NCI-H146 treated with DMSO at 0.1 percent for 48 hours (cell line): Measurements from ENCODE around the gene BPHL.
A peak's percentile ranks its signal among the peaks of the same experiment; 100 is the strongest.
"Not testable (repeated sequence)": the region's sequence is repeated elsewhere in the genome, so short reads cannot be mapped to it uniquely, and the experiment has no call there.

Source experiments
- DNase-seq: peaks from one replicate; lab custom pipeline; 2025; ENCODE audit not compliant: unreplicated experiment; lab: John Stamatoyannopoulos, UW

Gene BPHL

DNA sequence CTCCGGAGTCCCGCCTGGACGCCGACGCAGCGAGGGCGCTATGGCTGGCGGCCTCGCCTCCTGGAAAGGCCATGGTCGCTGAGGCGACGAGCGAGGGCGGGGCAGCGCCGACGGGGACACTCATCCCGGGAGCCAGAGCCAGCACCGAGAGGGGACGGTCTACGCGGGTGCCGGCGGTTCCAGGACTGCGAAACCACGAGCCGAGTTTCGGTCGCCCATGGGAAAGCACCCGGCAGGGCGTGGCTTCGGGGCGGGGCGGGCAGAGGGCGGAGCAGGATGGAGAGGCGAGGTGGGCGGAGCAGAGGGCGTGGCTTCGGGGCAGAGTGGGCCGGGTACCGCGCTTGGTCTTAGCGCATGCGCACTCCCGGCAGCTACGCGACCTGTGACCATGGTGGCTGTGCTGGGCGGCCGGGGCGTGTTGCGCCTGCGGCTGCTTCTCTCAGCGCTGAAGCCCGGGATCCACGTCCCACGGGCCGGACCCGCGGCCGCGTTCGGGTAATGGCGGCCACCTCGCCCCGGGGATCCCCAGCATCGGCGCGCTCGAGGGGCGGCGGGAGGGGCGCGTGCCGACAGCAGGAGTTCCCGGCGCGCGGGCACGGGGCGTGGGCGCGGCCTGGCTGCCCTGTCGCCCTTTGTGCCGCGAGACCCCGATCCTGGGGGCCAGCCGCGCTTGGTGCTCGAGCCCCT is at the start of gene BPHL:
Gene BPHL (plus strand): TSS at position 359 of the 687 bp plus-strand sequence. CDS start 30 bp downstream, at position 389.
- DNase-seq, result peak; percentile 93

DNA sequence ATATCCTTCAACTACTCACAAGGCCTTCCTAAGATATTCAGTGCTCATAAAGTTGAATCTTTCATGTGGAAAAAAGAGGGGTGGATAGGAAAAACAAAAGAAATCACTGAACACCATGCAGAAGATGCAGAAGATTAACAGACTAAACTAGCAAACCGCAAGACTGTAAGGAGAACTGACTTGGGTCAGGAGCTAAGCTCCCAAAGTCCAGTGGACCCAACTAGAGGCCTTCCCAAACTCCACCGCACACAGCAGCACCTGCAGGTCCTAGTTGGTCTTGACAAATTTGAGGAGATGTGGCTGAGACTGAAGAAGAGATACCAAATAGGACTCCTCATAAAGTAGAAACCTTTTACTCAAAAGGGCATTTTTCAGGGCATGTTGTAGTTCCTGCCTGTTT is 46.9 kb upstream of the BPHL start:
- DNase-seq, result no peak

DNA sequence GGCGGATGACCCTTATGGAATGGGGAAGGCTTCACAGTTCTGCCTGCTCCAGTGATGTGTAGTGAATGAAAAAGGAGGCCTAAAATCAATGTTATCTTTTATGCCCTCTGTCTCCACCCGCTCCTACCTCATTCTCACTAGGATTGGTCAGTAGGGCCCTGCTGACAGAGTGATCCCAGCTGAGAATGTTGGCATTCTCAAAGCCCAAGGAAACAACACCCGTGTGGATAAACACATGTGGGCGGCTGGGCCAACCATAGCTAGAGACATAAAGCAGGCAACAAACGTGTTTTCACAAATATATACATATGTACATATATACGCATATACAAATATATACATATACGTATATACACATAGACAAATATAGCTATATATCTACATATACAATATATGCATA is 45.7 kb upstream of the BPHL start:
- DNase-seq, result no peak

DNA sequence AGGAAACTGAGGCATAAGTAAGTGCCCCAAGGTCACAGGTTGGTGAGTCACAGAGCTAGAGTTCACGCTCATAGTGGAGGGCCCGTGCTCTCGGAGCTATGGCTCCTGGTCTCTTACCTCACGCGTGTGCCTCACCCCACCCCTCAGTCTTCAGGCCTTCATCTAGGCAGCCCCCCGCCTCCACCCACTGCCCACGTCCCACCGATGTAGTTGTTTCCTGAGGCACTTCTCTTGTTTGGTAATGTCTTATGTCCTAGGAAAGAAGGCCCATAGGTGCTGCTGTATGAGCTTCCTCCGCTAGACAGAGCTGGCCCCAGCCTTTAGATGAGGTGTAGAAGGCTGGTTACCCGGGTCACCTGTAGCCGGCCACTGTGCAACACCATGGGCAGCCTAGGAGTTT is 45.1 kb upstream of the BPHL start:
- DNase-seq, result no peak

DNA sequence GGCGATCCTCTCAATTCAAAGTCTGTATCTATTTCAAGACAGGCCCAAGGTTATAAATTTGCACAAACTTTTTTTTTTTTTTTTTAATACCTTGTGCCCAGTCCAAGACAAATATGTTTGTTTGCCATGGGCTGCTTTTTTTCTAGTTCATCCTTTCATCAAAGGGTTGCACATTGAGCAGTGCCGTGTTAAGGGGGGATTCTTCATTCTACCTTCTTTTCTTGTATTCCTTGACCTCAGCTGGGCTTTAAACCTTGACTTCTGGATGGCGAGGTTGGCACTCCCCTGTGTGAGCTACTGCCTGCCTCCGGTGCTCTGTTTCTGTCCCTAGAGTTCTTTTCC is 42.8 kb upstream of the BPHL start:
- no peak for DNase-seq

DNA sequence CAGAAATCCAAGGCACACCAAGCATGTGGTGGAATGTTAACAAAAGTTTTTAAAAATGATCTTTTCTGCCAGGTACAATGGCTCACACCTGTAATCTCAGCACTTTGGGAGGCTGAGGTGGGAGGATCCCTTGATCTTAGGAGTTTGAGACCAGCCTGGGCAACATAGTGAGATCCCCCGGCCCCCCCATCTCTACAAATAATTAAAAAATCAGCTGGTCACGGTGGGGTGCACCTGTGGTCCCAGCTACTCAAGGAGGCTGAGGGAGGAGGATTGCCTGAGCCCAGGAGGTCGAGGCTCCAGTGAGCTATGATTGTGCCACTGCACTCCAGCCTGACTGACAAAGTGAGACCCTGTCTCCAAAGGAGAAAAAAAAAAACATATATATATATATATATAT is 42.2 kb upstream of the BPHL start:
- DNase-seq, result no peak

DNA sequence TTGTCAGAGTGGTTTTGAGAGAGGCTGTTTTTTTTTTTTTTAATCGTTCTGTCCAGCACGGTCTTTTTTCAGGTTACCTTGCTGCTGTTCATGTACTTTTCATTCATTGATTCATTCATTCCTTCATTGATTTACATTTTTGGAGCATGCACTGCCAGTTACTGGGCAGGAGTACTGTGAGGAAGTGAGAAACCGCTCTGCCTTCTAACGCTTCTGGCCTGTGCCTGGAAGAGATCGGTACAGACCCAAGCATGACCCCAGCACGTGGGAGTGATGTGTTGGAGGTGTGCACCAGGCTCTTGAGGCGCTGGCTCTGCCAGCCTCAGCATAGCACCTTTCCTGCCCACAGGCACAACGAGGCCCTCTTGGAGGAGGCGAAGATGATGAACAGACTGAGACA is 41.1 kb upstream of the BPHL start:
- DNase-seq, result no peak

DNA sequence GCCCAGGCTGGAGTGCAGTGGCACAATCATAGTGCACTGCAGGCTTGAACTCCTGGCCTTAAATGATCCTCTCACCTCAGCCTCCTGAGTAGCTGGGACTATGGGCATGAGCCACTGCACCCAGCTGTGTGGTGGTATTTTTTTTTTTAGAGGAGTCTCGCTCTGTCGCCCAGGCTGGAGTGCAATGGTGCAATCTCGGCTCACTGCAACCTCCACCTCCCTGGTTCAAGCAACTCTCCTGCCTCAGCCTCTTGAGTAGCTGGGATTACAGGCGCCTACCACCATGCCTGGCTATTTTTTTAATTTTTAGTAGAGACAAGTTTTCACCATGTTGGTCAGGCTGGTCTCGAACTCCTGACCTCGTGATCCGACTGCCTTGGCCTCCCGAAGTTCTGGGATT is 39.6 kb upstream of the BPHL start:
- DNase-seq, result not testable (repeated sequence)

DNA sequence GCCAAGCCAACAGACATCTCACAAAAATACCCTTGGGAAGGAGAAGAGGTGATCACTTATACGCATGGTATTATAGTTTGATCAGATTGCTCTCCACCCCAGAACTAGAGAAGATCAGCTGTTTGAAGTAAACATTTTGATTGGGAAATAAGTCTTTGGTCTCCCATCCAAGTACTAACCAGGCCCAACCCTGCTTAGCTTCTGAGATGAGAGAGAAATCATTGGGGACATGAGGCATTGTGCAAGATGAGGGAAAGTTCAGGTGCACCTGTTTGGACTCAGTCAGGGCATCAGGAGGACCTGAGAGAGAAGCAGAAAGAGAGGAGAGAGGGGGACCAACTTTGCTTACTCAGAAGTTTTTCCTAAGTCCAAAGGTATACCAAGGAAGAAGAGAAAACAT is 38.8 kb upstream of the BPHL start:
- no peak for DNase-seq

DNA sequence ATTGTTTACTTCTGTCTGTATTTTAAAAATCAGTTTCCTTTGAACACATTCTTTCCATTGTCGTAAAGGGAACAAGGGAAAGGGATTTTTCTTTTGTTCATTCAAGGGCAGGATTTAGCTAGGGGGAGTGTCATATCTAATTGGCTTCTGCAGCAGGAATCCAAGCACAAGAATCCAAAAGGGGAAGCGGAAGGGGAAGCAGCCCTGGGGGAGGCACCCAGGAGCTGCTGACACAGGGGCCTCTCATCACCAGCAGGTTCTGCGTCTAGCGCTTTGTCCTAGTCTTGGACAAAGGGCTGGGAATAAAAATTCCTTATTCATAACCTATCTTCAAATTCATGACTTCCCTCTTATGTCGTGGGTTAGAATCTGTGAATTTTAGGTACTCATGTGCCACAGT is 36.6 kb upstream of the BPHL start:
- no peak for DNase-seq

DNA sequence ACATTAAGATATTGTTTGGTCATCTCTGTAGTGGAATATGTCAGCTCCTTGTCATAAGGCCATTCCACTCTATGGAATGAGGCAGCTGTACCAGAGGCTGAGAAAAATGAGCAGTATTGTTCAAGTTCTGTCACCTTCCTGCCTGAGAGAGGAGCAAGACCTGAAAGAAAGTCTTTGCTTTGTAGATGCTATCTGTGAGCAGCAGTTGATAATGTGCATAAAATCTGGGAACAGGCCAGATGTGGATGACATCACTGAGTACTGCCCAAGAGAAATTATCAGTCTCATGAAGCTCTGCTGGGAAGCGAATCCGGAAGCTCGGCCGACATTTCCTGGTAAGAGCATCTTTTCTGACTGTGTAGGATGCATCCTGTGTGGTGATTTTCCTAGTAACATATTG is 33.4 kb upstream of the BPHL start:
- DNase-seq, result no peak

DNA sequence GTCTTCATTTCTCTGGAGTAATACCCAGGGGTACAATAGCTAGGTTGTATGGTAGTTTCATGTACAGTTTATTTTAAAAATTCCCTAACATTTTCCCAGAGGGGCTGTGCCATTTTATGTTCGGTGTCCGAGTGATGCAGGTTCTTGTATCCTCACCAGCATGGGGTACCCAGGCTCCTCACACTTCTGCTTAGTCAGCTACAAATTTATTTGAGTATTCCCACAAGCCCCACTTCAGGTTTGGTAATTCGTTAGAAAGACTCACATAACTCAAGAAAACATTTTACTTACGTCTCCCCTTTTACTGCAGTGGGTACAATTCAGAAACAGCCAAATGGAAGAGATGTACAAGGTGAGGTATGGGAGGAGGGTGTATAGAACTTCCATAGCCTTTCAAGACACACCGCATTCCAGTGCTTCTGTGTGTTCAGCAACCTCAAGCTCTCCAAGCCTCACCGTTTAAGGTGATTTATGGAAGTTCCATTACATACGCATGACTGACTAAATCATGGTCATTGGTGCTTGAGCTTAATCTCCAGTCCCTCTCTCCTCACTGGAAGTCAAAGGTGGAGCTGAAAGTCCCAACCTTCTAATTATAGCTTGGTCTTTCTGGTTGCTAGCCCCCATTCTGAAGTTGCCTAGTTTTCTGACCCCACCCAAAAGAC is 32.1 kb upstream of the BPHL start:
- no peak for DNase-seq

DNA sequence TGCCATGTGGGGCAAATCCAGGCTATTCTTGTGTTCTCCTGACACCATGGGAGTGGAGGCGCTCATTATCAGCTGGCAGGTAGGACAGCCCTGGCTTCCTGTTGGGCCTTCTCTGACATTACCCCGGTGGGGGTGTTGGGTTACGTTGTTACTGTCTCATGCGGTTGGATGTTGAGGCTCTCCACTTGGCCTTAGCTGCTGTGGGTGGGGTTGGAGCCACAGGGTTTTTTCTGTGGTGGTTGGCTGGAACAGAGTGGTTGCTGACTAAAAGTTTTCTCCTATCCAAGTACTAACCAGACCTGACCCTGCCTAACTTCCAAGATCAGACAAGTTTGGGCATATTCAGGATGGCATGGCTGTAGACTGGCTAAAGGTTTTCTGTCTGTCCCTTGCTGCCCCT is 30.1 kb upstream of the BPHL start:
- DNase-seq, result no peak

DNA sequence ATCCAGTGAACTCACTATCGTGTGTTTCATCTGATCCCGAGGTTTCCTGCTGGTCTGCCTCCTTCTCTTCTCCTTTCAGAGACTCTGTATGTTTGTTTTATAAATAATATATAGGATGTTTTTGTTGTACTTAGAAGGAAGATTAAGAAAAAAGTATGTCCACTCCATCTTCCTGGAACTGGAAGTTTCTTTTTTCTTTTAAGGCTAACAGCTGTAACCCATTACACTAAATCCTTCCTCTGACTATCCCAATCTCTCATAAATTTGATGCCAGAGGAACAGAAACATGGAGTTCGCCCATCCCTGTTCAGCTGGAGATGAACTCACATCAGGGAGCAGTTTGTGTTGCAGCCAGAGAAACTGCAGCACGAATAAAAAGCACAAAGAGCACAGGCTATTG is 29.5 kb upstream of the BPHL start:
- DNase-seq, result no peak

DNA sequence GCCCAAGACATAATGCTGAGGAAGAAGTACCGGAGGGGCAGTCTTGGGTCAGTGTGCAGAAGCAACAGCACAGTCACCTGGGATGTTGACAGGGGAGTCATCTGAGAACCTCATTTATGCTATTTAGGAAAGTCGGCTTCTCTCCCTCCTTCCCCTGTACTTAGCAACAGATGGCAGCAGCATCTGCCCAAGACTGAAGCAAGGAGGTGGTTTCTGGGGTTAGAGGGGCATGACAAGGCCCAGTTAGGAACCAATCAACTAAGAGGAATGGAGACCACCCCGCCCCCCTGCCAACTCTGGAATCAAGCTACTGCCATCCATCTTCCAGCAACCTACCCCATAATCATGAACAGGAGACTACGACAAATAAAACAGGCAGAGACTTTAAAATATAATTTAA is 28.5 kb upstream of the BPHL start:
- DNase-seq, result no peak

DNA sequence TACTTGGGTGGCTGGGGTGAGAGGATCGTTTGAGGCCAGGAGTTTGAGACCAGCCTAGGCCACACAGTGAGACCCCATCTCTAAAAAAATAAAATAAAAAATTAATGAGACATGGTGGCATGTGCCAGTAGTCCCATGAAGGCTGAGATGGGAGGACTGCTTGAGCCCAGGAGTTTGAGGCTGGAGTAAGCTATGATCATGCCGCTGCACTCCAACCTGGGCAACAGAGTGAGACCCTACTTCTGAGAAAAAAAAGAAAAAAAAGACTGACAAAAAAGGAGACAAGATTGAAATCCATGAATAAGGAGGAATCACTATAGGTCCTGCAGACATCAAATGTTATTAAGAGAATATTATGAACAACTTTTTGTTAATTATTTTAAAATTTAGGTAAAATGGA is 23.7 kb upstream of the BPHL start:
- DNase-seq, result no peak

DNA sequence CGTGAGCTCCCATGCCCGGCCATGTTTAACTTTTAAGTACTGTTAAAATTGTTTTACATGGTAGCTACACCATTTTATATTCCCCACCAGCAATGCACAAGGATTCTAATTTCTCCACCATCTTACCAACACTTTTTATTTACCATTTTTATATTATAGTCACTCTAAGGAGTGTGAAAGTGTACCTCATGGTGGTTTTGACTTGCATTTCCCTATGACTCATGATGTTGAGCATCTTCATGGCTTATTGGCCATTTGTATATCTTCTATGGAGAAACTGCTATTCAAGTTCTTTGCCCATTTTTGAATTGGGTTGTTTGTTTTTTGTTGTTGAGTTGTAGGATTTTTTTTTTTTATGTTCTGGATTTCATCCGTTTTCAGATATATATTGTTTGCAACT is 15.6 kb upstream of the BPHL start:
- DNase-seq, result no peak

DNA sequence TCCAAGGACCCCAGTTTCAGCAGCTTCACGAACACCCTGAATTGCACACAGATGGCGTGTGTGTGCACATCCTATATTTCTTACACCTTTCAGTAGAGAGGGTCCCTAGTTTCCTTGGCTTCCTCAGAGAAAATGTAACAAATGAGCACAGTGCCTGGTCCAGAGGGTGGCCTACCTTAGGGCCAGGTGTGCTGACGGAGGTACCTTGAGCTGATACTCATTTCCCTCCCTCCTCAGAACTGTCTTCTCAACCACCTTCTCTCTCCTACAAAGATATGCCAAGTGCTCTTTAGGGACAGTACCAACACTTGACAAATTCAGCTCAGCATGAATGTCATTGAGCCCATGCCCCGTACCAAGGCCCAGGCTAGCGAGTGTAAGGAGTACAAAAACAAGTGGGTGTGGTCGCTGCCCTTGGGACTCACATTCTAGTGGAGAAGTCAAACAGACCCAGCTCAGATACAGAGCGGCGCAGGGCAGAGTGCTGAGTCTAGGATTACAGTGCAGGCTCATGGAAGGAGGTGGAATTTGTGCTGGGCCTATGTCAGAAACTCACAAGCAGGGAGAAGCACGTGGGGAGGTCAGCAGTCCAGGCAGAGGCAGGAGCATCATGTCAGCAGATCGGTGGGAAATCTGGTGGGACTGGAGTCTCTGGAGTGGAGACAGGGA is 9.6 kb upstream of the BPHL start:
- DNase-seq, result no peak

DNA sequence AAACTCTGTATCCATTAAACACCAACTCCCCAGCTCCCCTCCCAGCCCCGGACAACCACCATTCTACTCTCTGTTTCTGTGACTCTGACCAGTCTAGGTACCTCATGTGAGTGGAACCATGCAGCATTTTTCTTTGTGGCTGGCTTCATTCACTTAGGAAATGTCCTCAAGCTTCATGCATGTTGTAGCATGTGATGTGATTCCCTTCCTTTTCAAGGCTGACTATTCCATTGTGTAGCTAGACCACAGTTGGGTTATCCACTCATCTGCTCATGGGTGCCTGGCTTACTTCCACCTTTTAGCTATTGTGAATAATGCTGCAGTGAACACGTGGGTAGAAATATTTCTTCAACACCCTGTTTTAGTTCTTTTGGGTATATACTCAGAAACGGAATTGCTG is 8.8 kb upstream of the BPHL start:
- no peak for DNase-seq

DNA sequence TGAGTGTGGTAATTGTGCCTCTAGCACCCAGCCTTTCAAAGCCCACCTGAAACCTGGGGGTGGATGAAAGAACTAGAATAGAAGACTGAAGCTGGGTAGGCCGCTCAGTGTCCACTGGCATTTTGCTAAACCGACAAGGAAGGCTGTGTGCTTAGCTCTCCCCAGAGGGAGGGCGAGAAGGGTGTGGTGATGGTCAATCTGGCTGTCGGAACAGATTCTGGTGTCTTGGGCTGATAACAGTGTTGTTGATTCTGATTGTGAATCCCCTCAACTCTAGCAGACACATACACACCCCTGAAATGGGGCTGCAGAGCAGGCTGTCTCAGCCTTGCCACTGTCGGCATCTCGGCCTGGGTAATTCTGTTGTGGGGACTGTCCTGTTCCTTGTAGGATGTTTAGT is 4.1 kb upstream of the BPHL start:
- DNase-seq, result no peak

DNA sequence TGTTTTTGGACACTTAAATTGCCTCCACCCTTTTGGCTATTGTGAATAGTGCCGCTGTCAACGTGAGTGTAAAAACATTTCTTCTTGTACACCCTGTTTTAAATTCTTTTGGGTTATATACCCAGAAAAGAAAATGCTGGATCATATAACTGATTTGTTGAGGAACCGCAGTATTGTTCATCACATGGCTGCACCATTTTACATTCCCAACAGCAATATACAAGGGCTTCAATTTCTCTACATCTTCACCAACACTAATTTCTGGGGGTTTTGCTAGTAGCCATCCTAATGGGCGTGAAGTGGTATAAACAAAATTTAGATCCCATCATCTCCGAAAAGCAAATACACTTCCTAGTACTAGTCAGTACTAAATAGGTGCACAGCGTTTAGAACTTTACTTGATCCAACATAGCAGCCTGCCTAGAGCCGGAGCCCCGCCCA is 579 bp upstream of the BPHL start:
- DNase-seq, result no peak

DNA sequence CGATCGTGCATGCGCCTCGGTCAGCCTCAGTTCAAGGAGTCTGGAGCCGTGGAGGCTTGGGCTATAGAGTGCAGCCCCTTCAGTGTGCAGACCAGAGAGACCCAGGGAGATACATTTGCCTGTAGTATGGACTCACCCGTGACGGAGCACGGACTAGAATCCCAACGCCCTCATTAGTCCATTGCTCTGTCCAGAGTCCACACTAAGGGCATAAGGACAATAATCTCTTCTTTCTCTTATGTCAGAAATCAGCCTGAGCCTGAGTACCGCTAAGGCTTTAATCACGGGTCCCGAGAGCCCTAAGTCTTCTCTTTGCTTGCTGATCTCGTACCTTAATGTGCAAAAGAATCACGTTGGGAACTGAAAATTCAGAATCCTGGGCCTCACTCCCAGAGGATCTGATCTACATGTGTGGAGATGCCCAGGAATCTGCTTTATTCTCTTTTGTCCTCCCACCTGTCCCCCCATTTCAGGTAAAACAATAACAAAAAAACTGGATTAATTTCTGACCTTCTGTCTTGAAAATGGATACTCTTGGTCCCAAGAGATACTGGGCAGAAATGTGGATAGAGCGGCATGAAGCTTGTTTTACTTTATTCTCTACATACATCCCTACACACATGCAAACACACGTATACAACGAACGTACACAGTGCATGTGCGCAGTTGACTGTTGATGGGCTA is 671 bp downstream of the BPHL start:
- DNase-seq, result no peak
